GM12872 (cell line): ENCODE measurements around the gene DYNC1H1.

Experiments
- TF ChIP-seq, protein P1 (sequence below): IDR thresholded peaks from 3 replicates; pipeline ENCODE4 v1.5.1; 2011; ENCODE audit warnings: low read depth, mild to moderate bottlenecking, low read length, moderate library complexity; ENCODE audit not compliant: insufficient read depth

DYNC1H1 gene

DNA sequence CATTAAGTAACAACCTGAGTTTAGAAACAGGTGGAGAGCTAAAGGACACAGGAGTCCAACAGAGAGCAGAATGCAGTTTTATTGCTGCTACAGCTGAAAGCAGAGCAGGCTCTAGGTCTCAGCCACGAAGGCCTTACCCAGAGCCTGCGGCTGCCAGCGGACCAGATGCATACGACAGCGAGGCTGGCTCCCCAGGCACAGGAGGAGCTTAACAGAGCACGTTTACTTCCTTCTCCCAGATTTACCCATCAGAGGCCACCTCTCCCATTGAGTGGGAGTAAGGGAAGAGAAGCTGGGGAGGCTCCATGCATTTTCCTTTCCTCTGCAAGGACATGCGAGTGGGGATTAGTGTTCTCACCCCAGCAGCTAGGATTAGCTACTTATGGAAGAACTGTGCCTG lies 22.6 kb downstream of the DYNC1H1 start:
- TF ChIP-seq, protein P1, sequence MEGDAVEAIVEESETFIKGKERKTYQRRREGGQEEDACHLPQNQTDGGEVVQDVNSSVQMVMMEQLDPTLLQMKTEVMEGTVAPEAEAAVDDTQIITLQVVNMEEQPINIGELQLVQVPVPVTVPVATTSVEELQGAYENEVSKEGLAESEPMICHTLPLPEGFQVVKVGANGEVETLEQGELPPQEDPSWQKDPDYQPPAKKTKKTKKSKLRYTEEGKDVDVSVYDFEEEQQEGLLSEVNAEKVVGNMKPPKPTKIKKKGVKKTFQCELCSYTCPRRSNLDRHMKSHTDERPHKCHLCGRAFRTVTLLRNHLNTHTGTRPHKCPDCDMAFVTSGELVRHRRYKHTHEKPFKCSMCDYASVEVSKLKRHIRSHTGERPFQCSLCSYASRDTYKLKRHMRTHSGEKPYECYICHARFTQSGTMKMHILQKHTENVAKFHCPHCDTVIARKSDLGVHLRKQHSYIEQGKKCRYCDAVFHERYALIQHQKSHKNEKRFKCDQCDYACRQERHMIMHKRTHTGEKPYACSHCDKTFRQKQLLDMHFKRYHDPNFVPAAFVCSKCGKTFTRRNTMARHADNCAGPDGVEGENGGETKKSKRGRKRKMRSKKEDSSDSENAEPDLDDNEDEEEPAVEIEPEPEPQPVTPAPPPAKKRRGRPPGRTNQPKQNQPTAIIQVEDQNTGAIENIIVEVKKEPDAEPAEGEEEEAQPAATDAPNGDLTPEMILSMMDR = no peak

DNA sequence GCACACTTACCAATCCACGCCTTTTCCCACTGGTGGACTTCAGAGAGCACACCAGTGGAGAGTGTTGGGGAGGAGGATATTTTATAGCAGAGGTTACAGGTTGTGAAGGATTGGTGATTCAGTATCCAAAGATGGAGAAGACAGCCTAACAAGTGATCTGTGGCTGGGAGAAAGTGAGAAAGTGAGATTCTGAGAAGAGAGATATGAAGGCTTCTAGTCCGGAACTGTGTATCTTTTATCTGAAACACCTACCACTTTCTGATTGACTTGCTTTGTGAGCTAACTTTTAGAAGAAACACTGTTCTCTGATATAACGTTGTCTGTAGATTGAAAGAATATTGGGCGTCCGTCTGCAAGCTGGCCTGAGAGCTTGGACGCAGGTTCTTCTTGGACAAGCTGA lies 24.0 kb downstream of the DYNC1H1 start:
- TF ChIP-seq, protein P1 = no peak

DNA sequence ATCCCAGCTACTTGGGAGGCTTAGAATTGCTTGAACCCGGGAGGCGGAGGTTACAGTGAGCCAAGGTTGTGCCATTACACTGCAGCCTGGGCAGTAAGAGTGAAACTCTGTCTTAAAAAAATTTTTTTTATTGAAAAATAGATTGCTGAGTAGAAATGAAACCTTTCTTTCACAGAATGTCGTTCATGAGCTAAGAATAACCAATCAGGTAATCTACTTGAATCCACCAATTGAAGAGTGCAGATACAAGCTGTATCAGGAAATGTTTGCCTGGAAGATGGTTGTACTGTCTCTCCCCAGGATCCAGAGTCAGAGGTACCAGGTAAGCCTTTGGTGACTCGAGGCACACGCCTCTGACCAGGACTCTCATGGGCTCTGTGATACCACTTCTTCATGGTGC lies 27.0 kb downstream of the DYNC1H1 start:
- TF ChIP-seq, protein P1 = no peak

DNA sequence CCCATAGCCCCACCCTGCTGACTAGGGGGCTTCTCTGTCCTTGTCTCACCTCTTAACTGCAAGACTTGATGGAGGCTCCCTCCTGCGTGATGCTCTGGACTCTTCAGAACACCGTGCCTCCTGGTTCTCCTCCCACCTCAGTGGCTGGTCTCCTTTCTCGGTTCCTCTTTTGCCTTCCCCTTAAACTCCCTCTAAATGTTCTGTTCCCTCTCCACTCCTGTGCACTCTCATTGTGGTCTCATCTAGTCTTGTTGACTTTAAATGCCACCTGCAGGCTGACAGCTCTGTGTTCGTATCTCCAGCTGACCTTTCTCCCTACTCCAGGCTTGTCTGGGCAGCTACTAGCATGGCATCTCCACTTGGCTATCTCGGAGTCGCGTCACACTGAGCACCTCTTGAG lies 28.3 kb downstream of the DYNC1H1 start:
- TF ChIP-seq, protein P1 = peak; percentile 26; the same call in 1 of the 3 replicates

DNA sequence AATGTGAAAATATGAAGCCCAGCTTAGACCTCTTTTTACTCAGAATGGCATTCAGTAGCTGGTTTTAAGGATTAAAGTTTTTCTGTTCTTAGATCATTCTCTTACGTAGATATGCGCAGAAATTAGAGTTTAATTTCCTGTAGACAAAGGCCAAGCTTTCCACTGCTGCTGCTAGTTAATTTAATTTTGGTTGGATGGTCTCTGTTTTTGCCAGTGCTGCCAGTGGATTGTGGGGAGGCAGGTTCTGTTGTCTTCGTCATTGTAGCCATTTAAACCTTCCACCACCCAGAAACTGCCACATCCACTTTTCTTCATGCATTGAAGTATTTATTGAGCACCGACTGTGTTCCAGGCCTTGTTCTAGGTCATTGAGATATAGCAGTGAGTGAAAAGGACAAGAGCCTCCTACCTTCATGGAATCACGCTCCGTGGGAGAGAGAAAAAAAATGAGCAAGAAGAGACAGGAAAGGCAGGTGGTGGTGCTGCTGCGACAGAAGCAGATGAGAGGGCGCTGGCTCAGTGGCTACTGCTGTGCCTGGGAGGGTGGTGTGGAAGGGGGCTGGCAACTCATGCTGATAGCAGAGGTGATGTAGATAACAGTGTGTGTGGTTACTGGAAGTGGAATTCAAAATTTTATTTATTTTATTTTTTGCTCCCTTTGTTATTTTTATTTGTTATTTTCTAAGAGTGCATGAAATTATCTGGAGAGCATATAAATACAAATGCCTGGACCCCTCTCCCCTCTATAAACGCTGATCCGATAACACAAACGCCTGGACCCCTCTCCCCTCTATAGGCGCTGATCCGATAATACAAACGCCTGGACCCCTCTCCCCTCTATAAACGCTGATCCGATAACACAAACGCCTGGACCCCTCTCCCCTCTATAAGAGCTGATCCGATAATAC lies 33.3 kb downstream of the DYNC1H1 start:
- TF ChIP-seq, protein P1 = no peak

DNA sequence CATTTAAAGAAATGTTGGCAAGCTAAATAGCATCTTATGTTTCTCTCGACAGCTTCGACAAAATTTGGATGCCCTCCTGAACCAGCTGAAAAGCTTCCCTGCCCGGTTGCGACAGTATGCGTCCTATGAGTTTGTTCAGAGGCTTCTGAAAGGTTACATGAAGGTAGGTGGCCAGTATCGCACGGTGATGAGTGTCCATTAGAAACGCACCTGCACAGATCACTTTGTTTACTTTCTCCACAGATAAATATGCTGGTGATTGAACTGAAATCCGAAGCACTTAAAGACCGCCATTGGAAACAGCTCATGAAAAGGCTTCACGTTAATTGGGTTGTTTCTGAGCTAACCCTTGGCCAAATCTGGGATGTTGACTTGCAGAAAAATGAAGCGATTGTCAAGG lies 36.5 kb downstream of the DYNC1H1 start:
- TF ChIP-seq, protein P1 = no peak

DNA sequence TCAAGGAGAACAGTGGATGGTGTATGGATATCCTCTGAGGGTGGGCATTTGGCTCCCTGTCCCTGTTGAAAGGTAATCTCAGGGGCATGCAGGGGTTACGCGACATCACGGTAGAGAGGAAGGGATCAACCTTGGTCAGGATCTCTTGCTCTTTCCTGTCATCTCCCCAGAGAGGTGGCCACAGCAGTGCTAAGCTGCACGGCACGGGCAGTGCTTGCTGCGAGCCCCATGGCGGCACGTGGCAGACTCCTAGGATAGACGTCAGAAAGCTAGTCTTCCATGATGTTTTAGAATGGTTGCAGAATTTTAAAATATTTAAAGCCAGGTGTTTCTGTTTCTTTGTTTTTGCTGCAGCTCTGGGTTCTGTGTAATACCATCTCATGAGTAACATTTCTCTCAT lies 41.0 kb downstream of the DYNC1H1 start:
- TF ChIP-seq, protein P1 = no peak
